Effector memory CD4-positive, alpha-beta T cell (primary cell): ENCODE data around the gene IL3RA.

Experiments used
- DNase-seq, 3 donors: peaks; one replicate each; pipeline ENCODE4 v3.0.0-alpha.2; 2020
- H3K27ac ChIP-seq: 2 replicates; pipeline ENCODE4 v1.7.0; 2013; ENCODE audit warnings: mild to moderate bottlenecking, low read length, moderate library complexity; ENCODE audit not compliant: insufficient read depth, poor library complexity, severe bottlenecking
- H3K27me3 ChIP-seq: replicated peaks from 2 replicates; pipeline ENCODE4 v1.7.0; 2013; ENCODE audit warnings: mild to moderate bottlenecking, low read length; ENCODE audit not compliant: insufficient read depth, control insufficient read depth, poor library complexity, severe bottlenecking
- H3K36me3 ChIP-seq: 2 replicates; pipeline ENCODE4 v1.7.0; 2013; ENCODE audit warnings: mild to moderate bottlenecking, low read length, moderate library complexity; ENCODE audit not compliant: control insufficient read depth, insufficient read depth
- H3K4me1 ChIP-seq: 2 replicates; pipeline ENCODE4 v1.7.0; 2013; ENCODE audit warnings: low read length, mild to moderate bottlenecking; ENCODE audit not compliant: control insufficient read depth, insufficient read depth, poor library complexity, severe bottlenecking
- H3K4me3 ChIP-seq: 2 replicates; pipeline ENCODE4 v1.7.0; 2013; ENCODE audit warnings: low read length, low read depth, mild to moderate bottlenecking; ENCODE audit not compliant: insufficient read depth, poor library complexity, severe bottlenecking
- H3K9me3 ChIP-seq: 2 replicates; pipeline ENCODE4 v1.7.0; 2013; ENCODE audit warnings: mild to moderate bottlenecking, low read length, moderate library complexity; ENCODE audit not compliant: control insufficient read depth

IL3RA gene

DNA sequence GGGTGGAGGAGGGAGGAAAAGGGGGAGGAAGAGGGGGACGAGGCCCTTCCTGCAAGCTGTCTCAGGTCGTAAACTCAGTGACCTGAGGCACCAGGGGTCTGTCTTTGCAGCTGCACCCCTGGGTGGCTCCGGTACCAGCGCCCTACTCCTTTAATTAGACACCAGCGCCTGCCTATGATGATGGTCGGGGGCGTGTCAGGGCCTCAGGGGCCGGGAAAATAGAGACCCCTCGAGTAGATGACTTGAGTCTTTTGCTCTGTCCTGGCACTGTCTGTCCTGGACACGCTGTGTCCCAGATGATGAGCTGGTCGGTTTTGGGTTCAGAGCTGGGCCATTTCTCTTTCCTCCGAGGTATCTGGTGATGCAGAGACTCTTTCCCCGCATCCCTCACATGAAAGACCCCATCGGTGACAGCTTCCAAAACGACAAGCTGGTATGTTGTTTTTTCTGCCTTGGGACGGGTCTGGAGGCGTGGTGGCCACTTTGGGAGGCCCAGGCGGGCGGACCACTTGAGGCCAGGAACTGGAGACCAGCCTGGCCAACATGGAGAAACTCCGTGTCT is 44.2 kb downstream of the IL3RA start:
- peaks cover 13% of the 10 kb centered on the region for H3K36me3 ChIP-seq
- H3K4me1 ChIP-seq, result no peaks in the 10 kb centered on the region
- no peak overlapping the region for H3K27ac ChIP-seq
- no peaks in the 10 kb centered on the region for H3K9me3 ChIP-seq
- no peak for DNase-seq
- H3K27me3 ChIP-seq, result no peaks in the 10 kb centered on the region
- no peak overlapping the region for H3K4me3 ChIP-seq

GRCh38 chrX:1384658-1385252 is 48.2 kb downstream of the IL3RA start:
- Histone ChIP-seq H3K27ac (no peak overlapping the region), H3K4me1 (peaks cover 8% of the 10 kb centered on the region), H3K4me3 (no peak overlapping the region), H3K9me3 (no peaks in the 10 kb centered on the region), H3K27me3 (no peaks in the 10 kb centered on the region), H3K36me3 (peaks cover 52% of the 10 kb centered on the region)
- no peak for DNase-seq

DNA sequence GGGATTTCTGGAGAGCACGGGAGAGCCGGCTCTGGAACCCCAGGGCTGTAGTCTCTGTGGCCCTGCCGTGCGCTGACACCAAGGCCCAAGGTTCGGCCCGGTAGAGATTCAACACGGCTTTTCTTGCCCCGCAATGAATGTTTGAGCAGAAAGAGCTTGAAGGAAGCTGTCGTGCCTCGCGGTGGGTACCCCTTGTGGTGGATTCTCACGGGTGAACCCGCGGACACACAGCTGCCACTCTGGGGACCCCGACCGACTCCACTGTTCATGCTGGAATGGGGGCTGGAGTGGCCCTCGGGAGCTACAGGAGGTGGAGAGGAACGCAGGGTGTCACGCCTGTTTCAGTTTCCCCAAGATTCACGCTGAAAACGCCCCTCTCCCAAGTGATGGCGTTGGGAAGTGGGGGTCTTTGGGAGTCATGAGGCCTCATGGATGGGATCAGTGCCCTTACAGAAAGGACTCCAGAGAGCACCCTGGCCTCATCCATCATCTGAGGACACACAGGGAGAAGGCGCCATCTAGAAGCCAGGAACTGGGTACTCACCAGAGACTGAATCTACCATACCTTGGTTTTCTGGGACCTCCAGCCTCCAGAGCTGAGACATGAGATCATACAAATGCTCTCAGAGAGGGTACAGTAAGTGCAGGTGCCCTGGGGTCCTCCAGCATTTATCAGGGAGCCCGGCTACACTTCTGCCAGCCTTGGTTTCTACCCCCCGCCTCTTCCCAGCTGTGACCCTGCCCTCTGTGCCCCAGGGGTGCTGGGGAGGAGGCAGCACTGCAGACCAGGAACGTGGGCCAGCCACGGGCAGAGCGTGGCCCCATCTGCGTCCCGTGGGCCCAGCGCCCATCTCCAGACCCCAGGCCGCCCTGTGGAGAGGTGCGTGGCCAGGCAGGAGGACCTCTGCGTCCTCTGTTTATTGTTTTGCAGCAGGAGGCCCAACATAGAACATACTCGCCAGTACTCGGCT is 49.0 kb downstream of the IL3RA start:
- Histone ChIP-seq H3K4me1 (peaks cover 15% of the 10 kb centered on the region), H3K4me3 (no peak overlapping the region), H3K36me3 (peaks cover 57% of the 10 kb centered on the region), H3K9me3 (no peaks in the 10 kb centered on the region), H3K27me3 (no peaks in the 10 kb centered on the region), H3K27ac (no peak overlapping the region)
- DNase-seq, result no peak

DNA sequence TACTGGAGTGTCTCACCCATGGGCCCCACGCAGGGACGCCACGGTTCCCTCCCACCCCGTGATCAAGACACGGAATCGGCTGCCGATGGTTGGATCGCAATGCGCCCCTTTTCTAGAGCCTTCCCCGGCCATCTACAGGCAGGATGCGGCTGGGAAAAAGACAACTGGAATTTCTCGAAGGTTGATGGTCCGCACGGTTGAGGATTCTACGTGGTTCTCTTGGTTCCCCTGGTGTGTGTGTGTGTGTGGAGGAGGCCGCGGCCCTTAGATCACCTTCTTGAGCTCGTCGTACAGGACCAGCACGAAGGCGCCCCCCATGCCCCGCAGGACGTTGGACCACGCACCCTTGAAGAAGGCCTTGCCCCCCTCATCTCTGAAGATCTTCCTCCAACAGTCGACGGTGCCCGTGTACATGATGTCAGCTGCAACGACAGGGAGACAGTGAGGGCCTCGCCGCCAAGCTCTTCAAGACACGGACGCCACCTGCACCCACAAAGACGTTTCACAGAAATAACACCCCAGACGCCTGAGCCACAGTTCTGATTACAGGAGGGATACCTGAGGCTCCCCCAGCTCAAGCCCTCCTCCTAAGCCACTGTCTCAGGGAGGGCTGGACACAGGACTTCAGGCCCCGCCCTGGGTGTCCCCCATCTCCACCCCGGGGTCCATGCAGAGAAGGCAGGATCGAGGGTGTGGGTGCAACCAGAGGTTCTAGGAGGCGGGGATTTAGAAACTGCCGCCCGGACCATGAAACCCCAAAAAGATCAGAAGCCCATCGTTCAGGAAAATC is 49.9 kb downstream of the IL3RA start:
- no peak overlapping the region for H3K27ac ChIP-seq
- peaks cover 24% of the 10 kb centered on the region for H3K4me1 ChIP-seq
- no peak for DNase-seq
- peaks cover 57% of the 10 kb centered on the region for H3K36me3 ChIP-seq
- H3K27me3 ChIP-seq, result no peaks in the 10 kb centered on the region
- no peak overlapping the region for H3K4me3 ChIP-seq
- no peaks in the 10 kb centered on the region for H3K9me3 ChIP-seq

DNA sequence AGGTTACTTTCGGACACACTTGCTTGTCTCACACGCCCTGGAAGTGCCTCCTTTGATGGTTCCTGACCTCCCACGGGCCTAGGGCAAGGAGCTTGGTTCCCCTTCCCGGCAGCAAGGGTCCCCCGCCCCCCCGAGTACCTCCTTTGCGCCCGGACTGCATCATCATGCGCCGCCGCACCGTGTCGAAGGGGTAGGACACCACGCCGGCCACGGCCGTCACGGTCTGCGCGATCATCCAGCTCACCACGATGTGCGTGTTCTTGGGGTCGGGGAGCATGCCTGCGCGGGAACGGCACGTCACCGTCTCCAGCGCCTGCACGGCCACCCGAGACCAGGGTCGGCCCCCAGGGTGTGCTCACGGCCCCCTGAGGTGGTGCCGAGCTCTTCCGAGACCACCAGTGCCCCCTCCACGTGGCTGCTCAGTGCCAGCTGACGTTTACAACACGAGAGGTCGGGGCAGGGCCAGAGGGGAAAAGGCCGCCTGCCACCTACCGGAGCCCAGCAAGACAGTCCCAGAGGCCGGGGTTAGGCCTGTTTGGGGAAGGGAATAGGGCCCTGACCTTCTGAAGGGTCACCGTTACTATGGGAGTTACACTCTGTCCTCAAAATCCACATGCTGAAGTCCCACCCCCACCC is 50.7 kb downstream of the IL3RA start:
- Histone ChIP-seq H3K36me3 (peaks cover 57% of the 10 kb centered on the region), H3K27ac (no peak overlapping the region), H3K4me1 (peaks cover 24% of the 10 kb centered on the region), H3K4me3 (no peak overlapping the region), H3K27me3 (no peaks in the 10 kb centered on the region), H3K9me3 (no peaks in the 10 kb centered on the region)
- no peak for DNase-seq

DNA sequence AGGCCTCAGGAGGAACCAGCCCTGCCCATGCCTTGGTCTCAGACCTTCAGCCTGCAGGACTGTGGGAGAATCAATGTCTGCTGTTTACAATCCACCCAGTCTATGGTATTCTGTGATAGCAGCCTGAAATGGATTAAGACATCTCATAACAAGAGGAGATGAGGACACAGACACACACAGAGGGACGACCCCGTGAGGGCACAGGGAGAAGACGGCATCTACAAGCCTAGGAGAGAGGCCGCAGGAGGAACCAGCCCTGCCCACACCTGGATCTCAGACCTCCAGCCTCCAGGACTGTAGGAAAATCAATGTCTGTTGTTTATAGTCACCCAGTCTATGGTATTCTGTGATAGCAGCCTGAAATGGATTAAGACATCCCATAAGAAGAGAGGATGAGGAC is 52.1 kb downstream of the IL3RA start:
- Histone ChIP-seq H3K36me3 (peaks cover 57% of the 10 kb centered on the region), H3K27ac (no peak overlapping the region)
- DNase-seq, result no peak

DNA sequence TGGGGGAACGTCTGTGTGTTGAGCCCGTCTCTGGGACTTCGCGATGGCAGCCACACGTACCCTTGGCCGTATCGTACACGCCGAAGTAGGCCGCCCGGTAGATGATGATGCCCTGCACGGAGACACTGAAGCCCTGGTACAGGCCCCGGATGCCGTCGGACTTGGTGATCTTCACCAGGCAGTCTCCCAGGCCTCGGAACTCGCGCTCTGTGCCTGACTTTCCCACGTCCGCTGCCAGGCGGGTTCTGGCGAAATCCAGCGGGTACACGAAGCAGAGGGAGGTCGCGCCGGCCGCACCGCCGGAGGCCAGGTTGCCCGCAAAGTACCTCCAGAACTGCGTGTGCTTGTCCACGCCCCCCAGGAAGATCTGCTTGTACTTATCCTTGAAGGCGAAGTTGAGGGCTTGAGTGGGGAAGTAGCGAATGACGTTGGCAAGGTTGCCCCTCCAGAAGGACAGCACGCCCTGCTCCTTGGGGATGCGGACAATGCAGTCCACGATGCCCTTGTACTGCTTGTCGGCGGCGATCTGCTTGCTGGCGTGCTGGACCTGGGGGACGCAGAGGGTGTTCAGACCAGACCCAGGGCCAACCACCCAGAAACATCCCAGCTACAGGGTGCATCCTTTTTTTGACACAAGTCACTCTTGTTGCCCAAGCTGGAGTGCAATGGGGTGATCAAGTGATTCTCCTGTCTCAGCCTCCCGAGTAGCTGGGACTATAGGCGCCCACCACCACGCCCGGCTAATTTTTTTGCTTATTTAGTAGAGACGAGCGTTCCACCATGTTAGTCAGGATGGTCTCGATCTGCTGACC is 52.8 kb downstream of the IL3RA start:
- Histone ChIP-seq H3K36me3 (peaks cover 57% of the 10 kb centered on the region), H3K4me1 (peaks cover 24% of the 10 kb centered on the region), H3K27ac (no peak overlapping the region), H3K9me3 (no peaks in the 10 kb centered on the region), H3K4me3 (no peak overlapping the region), H3K27me3 (no peaks in the 10 kb centered on the region)
- no peak for DNase-seq

More for the DNA sequence above, 52.1 kb downstream of the IL3RA start:
- Histone ChIP-seq H3K4me3 (no peak overlapping the region), H3K27me3 (no peaks in the 10 kb centered on the region), H3K9me3 (no peaks in the 10 kb centered on the region), H3K4me1 (peaks cover 24% of the 10 kb centered on the region)

DNA sequence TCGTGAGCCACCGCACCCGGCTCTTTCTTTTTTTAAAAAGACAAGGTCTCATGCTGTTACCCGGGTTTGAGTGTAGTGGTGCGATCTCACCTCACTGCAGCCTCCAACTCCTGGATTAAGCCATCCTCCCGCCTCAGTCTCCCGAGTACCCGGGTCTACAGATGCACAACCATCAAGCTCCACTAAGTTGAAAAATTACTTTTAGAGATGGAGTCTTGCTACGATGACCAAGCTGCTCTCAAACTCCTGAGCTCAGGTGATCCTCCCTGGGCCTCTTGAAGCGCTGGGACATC is 53.4 kb downstream of the IL3RA start:
- Histone ChIP-seq H3K4me1 (peaks cover 24% of the 10 kb centered on the region), H3K27me3 (no peaks in the 10 kb centered on the region), H3K27ac (no peak overlapping the region), H3K9me3 (no peaks in the 10 kb centered on the region), H3K4me3 (no peak overlapping the region), H3K36me3 (peaks cover 53% of the 10 kb centered on the region)
- DNase-seq, result no peak
